Upper lobe of right lung (tissue), 1 donor: ENCODE measurements around the gene ARFIP1. TPM values are rescaled to one million over a fixed set of nuclear protein-coding genes. Genes with fewer than 3 reads are reported as not detected.

Source experiments
- ATAC-seq: fragments of 200-7000 bp; cut with Tn5 transposase; one replicate; pipeline ENCODE4 v1.9.1; 2020; ENCODE audit warnings: mild to moderate bottlenecking, moderate library complexity
- DNase-seq: peaks from one replicate; pipeline ENCODE4 v3.0.0-alpha.2; 2020
- H3K27ac ChIP-seq: fragments of 200-600 bp; one replicate; pipeline ENCODE4 v1.8.0; 2022
- H3K27me3 ChIP-seq: fragments of 200-600 bp; one replicate; pipeline ENCODE4 v1.8.0; 2022; ENCODE audit warnings: mild to moderate bottlenecking
- H3K36me3 ChIP-seq: fragments of 200-600 bp; one replicate; pipeline ENCODE4 v1.8.0; 2022
- H3K4me1 ChIP-seq: fragments of 200-600 bp; one replicate; pipeline ENCODE4 v1.8.0; 2022
- H3K4me3 ChIP-seq: fragments of 200-600 bp; one replicate; pipeline ENCODE4 v1.8.0; 2022; ENCODE audit warnings: mild to moderate bottlenecking
- H3K9me3 ChIP-seq: fragments of 200-600 bp; one replicate; pipeline ENCODE4 v1.8.0; 2022
- CTCF ChIP-seq: fragments of 200-600 bp; IDR thresholded peaks from one replicate; pipeline ENCODE4 v1.8.0; 2022; ENCODE audit warnings: antibody characterized with exemption
- intact Hi-C: fragments of 100-400 bp; cut with DNase I; formaldehyde crosslinking; loops from one replicate; pipeline ENCODE4 v1.11.0; 2022
- total RNA-seq: library from RNA; stranded (reverse); fragmentation: NEBNext Ultra II Directional; extraction: Animal tissue kit (Norgen Biotek cat#: 25700); gene quantifications from one replicate; pipeline ENCODE4 v1.2.1, GENCODE V29; 2021
- donor health status: DM: no; HTN: yes; CAD: no; lungs with severe emphysema.

ARFIP1 gene
- total RNA-seq, 1 donor from 2014 or later: 29.3 TPM

GRCh38 chr4:152926959-152927358 is 147.2 kb downstream of the ARFIP1 start:
- ATAC-seq (no peak), DNase-seq (no peak)
- Histone ChIP-seq H3K4me1 (no peaks in the 10 kb centered on the region), H3K9me3 (no peaks in the 10 kb centered on the region), H3K4me3 (no peak overlapping the region), H3K27ac (no peak overlapping the region), H3K36me3 (no peaks in the 10 kb centered on the region), H3K27me3 (no peaks in the 10 kb centered on the region)
- intact Hi-C loops: no loop called here
- no peak for TF ChIP-seq CTCF

GRCh38 chr4:152927737-152928136 is 148.0 kb downstream of the ARFIP1 start:
- Histone ChIP-seq H3K4me1 (no peaks in the 10 kb centered on the region), H3K27me3 (no peaks in the 10 kb centered on the region), H3K36me3 (no peaks in the 10 kb centered on the region), H3K9me3 (no peaks in the 10 kb centered on the region), H3K4me3 (no peak overlapping the region), H3K27ac (no peak overlapping the region)
- intact Hi-C loops: no loop called here
- no peak for TF ChIP-seq CTCF
- ATAC-seq: peak; percentile 51
- DNase-seq: no peak

- no peak for ATAC-seq
- Histone ChIP-seq H3K27me3 (no peaks in the 10 kb centered on the region), H3K36me3 (no peaks in the 10 kb centered on the region), H3K9me3 (no peaks in the 10 kb centered on the region), H3K27ac (no peak overlapping the region), H3K4me3 (no peak overlapping the region), H3K4me1 (no peaks in the 10 kb centered on the region)
- intact Hi-C loops: no loop called here
- TF ChIP-seq CTCF: no peak
- DNase-seq: no peak
Observed at GRCh38 chr4:152928286-152928685, 148.5 kb downstream of the ARFIP1 start.

GRCh38 chr4:152929888-152930287 is 150.1 kb downstream of the ARFIP1 start:
- intact Hi-C loops: no loop called here
- ATAC-seq (no peak), DNase-seq (no peak)
- Histone ChIP-seq H3K9me3 (no peaks in the 10 kb centered on the region), H3K27me3 (no peaks in the 10 kb centered on the region), H3K36me3 (no peaks in the 10 kb centered on the region), H3K4me3 (no peak overlapping the region), H3K4me1 (no peaks in the 10 kb centered on the region), H3K27ac (no peak overlapping the region)
- TF ChIP-seq CTCF: no peak

GRCh38 chr4:152935143-152935542 is 155.4 kb downstream of the ARFIP1 start:
- intact Hi-C loops: no loop called here
- peaks cover 8% of the 10 kb centered on the region for H3K4me1 ChIP-seq
- H3K36me3 ChIP-seq: no peaks in the 10 kb centered on the region
- TF ChIP-seq CTCF: no peak
- ATAC-seq (no peak), DNase-seq (no peak)
- H3K9me3 ChIP-seq: no peaks in the 10 kb centered on the region
- H3K27ac ChIP-seq: peak overlapping the region; percentile 84
- peaks cover 3% of the 10 kb centered on the region for H3K27me3 ChIP-seq
- peak overlapping the region; percentile 68 for H3K4me3 ChIP-seq
